ENCODE data around the gene C16orf86. TPM values are rescaled to one million over a fixed set of nuclear protein-coding genes. Genes with fewer than 3 reads are reported as not detected.

Gene C16orf86
- total RNA-seq, 3 donors from 2014 or later (not counting 1 experiment from before 2014, with no cell fraction given) = 3.5 to 4.4 (median 3.6) TPM

- H3K27me3 ChIP-seq (ENCODE audit: control insufficient read depth, insufficient read depth, low read length) = no peaks in the 10 kb centered on the region
- H3K27ac ChIP-seq (ENCODE audit: low read length) = no peak overlapping the region
- no peak overlapping the region for H3K27ac Mint-ChIP-seq
Observed at GRCh38 chr16:67697422-67698185, 31.0 kb downstream of the C16orf86 start.

GRCh38 chr16:67699265-67699664, 32.7 kb downstream of the C16orf86 start:
- intact Hi-C loops (cut with micrococcal nuclease) = no loop called here
- Mint-ChIP-seq H3K36me3 (no peaks in the 10 kb centered on the region), H3K4me1 (peaks cover 11 to 13% of the 10 kb centered on the region in 2 donors), H3K27me3 (ENCODE audit: low read depth in 2 of 2) (no peaks in the 10 kb centered on the region), H3K9me3 (peaks cover 0 to 3% of the 10 kb centered on the region in 2 donors), H3K27ac (no peak overlapping the region), H3K4me3 (no peak overlapping the region)
- ATAC-seq (no peak), DNase-seq (no peak)
- H3K9me3 ChIP-seq (ENCODE audit: control insufficient read depth, insufficient read depth, low read length) = peaks cover 9% of the 10 kb centered on the region
- H3K4me1 ChIP-seq (ENCODE audit: control insufficient read depth, insufficient read depth, low read length) = peaks cover 11% of the 10 kb centered on the region
- TF ChIP-seq CTCF (IDR thresholded peaks at IDR 0.05) = no peak
- 97% methylated on average over 7 of the region's 7 CpGs for WGBS (ENCODE audit: insufficient coverage)
- no peak overlapping the region for H3K4me3 ChIP-seq (ENCODE audit: low read length)
- H3K36me3 ChIP-seq (ENCODE audit: control insufficient read depth, insufficient read depth, low read length) = no peaks in the 10 kb centered on the region
- no peaks in the 10 kb centered on the region for H3K27me3 ChIP-seq (ENCODE audit: control insufficient read depth, insufficient read depth, low read length)
- no peak overlapping the region for H3K27ac ChIP-seq (ENCODE audit: low read length)

More at GRCh38 chr16:67697422-67698185, 31.0 kb downstream of the C16orf86 start:
- no peak for TF ChIP-seq CTCF (IDR thresholded peaks at IDR 0.05)
- Mint-ChIP-seq H3K4me3 (no peak overlapping the region), H3K36me3 (no peaks in the 10 kb centered on the region), H3K27me3 (ENCODE audit: low read depth in 2 of 2) (no peaks in the 10 kb centered on the region), H3K4me1 (no peaks in the 10 kb centered on the region), H3K9me3 (peaks cover 0 to 3% of the 10 kb centered on the region in 2 donors)
- Histone ChIP-seq H3K4me1 (ENCODE audit: control insufficient read depth, insufficient read depth, low read length) (no peaks in the 10 kb centered on the region), H3K4me3 (ENCODE audit: low read length) (no peak overlapping the region), H3K36me3 (ENCODE audit: control insufficient read depth, insufficient read depth, low read length) (no peaks in the 10 kb centered on the region), H3K9me3 (ENCODE audit: control insufficient read depth, insufficient read depth, low read length) (peaks cover 9% of the 10 kb centered on the region)
- ATAC-seq = peak in 1 of 3 donors; percentile 14
- intact Hi-C loops (cut with micrococcal nuclease) = no loop called here
- no peak for DNase-seq
- 96% methylated on average over 4 of the region's 4 CpGs for WGBS (ENCODE audit: insufficient coverage)

- Histone ChIP-seq H3K4me1 (ENCODE audit: control insufficient read depth, insufficient read depth, low read length) (peaks cover 11% of the 10 kb centered on the region), H3K4me3 (ENCODE audit: low read length) (no peak overlapping the region), H3K9me3 (ENCODE audit: control insufficient read depth, insufficient read depth, low read length) (peaks cover 9% of the 10 kb centered on the region), H3K36me3 (ENCODE audit: control insufficient read depth, insufficient read depth, low read length) (no peaks in the 10 kb centered on the region), H3K27ac (ENCODE audit: low read length) (no peak overlapping the region), H3K27me3 (ENCODE audit: control insufficient read depth, insufficient read depth, low read length) (no peaks in the 10 kb centered on the region)
- no peak overlapping the region for H3K4me3 Mint-ChIP-seq
- no peaks in the 10 kb centered on the region for H3K36me3 Mint-ChIP-seq
- H3K9me3 Mint-ChIP-seq = peaks cover 0 to 3% of the 10 kb centered on the region in 2 donors
- no peak for TF ChIP-seq CTCF (IDR thresholded peaks at IDR 0.05)
- peak overlapping the region in 1 of 2 donors; percentile 58 for H3K27ac Mint-ChIP-seq
- intact Hi-C loops (cut with micrococcal nuclease) = no loop called here
- WGBS (ENCODE audit: insufficient coverage) = 89% methylated on average over 1 of the region's 1 CpG
- H3K27me3 Mint-ChIP-seq (ENCODE audit: low read depth in 2 of 2) = no peaks in the 10 kb centered on the region
- no peak for DNase-seq
- ATAC-seq = no peak
- H3K4me1 Mint-ChIP-seq = peaks cover 17 to 19% of the 10 kb centered on the region in 2 donors
Observed at GRCh38 chr16:67701420-67701819, 34.8 kb downstream of the C16orf86 start.
